Parathyroid adenoma (tissue), 2 donors: ENCODE data around the gene IL12B.
"Not testable (repeated sequence)": the region's sequence is repeated elsewhere in the genome, so short reads cannot be mapped to it uniquely, and the experiment has no call there.

ENCODE experiments used
- H2AFZ ChIP-seq: fragments of 300-600 bp; sonication (generic); one replicate; pipeline ENCODE4 v1.7.0; 2017; ENCODE audit warnings: antibody characterized with exemption, mild to moderate bottlenecking
- H3K27ac ChIP-seq: fragments of 300-600 bp; sonication (generic); one replicate; pipeline ENCODE4 v1.7.0; 2017
- H3K27me3 ChIP-seq: fragments of 300-600 bp; sonication (generic); one replicate; pipeline ENCODE4 v1.7.0; 2017; ENCODE audit warnings: low read length; ENCODE audit not compliant: control insufficient read depth, insufficient read depth
- H3K36me3 ChIP-seq: fragments of 300-600 bp; sonication (generic); one replicate; pipeline ENCODE4 v1.7.0; 2017; ENCODE audit warnings: low read length; ENCODE audit not compliant: control insufficient read depth, insufficient read depth
- H3K4me1 ChIP-seq: fragments of 300-600 bp; sonication (generic); one replicate; pipeline ENCODE4 v1.7.0; 2017; ENCODE audit warnings: control low read depth
- H3K4me2 ChIP-seq: fragments of 300-600 bp; sonication (generic); one replicate; pipeline ENCODE4 v1.7.0; 2017; ENCODE audit warnings: low read length
- H3K4me3 ChIP-seq: fragments of 300-600 bp; sonication (generic); one replicate; pipeline ENCODE4 v1.7.0; 2017; ENCODE audit warnings: low read depth, low read length
- H3K79me2 ChIP-seq: fragments of 300-600 bp; sonication (generic); one replicate; pipeline ENCODE4 v1.7.0; 2017; ENCODE audit warnings: control low read depth
- H3K9ac ChIP-seq: fragments of 300-600 bp; sonication (generic); one replicate; pipeline ENCODE4 v1.7.0; 2017; ENCODE audit warnings: mild to moderate bottlenecking
- H3K9me3 ChIP-seq: fragments of 300-600 bp; sonication (generic); one replicate; pipeline ENCODE4 v1.7.0; 2017; ENCODE audit warnings: low read length; ENCODE audit not compliant: control insufficient read depth
- TF ChIP-seq, protein P1 (sequence below): fragments of 300-600 bp; sonication (generic); IDR thresholded peaks from one replicate; pipeline ENCODE4 v1.7.0; 2017; ENCODE audit warnings: antibody characterized with exemption, mild to moderate bottlenecking
- donor health status: primary hyperparathyroidism.

The IL12B gene

DNA sequence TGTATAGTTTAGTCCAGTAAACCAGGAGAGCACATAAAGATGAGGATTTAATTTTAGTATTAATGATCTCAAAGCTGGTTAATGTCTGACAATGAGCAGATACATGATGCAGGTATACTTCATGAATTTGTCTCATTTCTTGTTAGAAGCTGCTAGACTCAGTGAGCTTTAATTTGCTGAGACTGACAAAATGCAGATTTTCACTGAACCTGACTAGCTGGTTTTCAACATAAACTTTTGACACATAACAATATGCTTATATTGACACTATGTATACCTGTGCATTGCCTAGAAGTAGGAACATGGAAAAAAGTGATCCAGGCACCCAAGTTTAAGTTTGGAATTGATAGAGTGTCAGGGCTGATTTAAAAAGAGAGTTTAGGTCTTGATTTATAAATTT is 56.4 kb downstream of the IL12B start:
- TF ChIP-seq, protein P1, sequence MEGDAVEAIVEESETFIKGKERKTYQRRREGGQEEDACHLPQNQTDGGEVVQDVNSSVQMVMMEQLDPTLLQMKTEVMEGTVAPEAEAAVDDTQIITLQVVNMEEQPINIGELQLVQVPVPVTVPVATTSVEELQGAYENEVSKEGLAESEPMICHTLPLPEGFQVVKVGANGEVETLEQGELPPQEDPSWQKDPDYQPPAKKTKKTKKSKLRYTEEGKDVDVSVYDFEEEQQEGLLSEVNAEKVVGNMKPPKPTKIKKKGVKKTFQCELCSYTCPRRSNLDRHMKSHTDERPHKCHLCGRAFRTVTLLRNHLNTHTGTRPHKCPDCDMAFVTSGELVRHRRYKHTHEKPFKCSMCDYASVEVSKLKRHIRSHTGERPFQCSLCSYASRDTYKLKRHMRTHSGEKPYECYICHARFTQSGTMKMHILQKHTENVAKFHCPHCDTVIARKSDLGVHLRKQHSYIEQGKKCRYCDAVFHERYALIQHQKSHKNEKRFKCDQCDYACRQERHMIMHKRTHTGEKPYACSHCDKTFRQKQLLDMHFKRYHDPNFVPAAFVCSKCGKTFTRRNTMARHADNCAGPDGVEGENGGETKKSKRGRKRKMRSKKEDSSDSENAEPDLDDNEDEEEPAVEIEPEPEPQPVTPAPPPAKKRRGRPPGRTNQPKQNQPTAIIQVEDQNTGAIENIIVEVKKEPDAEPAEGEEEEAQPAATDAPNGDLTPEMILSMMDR: no peak
- H3K4me1 ChIP-seq: no peaks in the 10 kb centered on the region
- no peak overlapping the region for H3K27ac ChIP-seq
- no peak overlapping the region for H3K4me2 ChIP-seq
- no peaks in the 10 kb centered on the region for H3K9me3 ChIP-seq
- H2AFZ ChIP-seq: no peak overlapping the region
- no peaks in the 10 kb centered on the region for H3K79me2 ChIP-seq
- H3K4me3 ChIP-seq: no peak overlapping the region
- H3K9ac ChIP-seq: no peak overlapping the region
- no peaks in the 10 kb centered on the region for H3K36me3 ChIP-seq
- H3K27me3 ChIP-seq: no peaks in the 10 kb centered on the region

DNA sequence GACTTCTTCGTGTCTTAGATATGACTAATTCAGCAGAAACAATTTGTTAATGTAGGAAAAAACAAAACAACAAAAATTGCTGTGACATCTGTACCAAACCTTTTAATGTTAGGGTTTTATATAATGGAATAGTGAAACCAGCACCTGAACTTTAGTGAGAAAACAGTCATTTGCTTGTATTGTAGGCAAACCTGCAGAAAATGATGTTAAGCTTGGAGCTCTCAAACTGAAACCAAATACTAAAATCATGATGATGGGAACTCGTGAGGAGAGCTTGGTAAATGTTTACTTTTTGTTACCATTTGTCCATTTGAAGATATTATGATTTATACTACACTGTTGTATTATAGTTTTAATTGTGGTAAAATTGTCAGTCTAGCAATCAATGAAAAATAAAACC is 60.6 kb downstream of the IL12B start:
- H3K9ac ChIP-seq: no peak overlapping the region
- TF ChIP-seq, protein P1: no peak
- H3K4me1 ChIP-seq: no peaks in the 10 kb centered on the region
- no peaks in the 10 kb centered on the region for H3K27me3 ChIP-seq
- H3K9me3 ChIP-seq: no peaks in the 10 kb centered on the region
- no peak overlapping the region for H3K27ac ChIP-seq
- no peak overlapping the region for H3K4me3 ChIP-seq
- H3K79me2 ChIP-seq: no peaks in the 10 kb centered on the region
- H2AFZ ChIP-seq: no peak overlapping the region
- no peaks in the 10 kb centered on the region for H3K36me3 ChIP-seq
- H3K4me2 ChIP-seq: no peak overlapping the region

DNA sequence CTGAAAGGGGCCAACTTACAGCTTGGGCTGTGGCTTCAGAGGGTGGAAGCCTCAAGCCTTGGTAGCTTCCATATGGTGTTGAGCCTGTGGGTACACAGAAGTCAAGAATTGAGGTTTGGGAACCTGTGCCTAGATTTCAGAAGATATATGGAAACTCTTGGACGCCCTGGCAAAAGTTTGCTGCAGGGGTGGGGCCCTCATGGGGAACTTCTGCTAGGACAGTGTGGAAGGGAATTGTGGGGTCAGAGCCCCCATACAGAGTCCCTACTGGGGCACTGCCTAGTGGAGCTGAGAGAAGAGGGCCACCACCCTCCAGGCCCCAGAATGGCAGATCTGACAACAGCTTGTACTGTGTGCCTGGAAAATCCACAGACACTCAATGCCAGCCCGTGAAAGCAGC is 63.5 kb downstream of the IL12B start:
- not testable (repeated sequence) for H3K27ac ChIP-seq, H3K9me3 ChIP-seq, H3K36me3 ChIP-seq, H3K9ac ChIP-seq, H3K4me3 ChIP-seq, H3K4me1 ChIP-seq, H3K27me3 ChIP-seq, H3K4me2 ChIP-seq, H2AFZ ChIP-seq
- H3K79me2 ChIP-seq: peaks cover 12% of the 10 kb centered on the region
